Hypothalamus (tissue), 51 donors: ENCODE results near the gene CTIF.
"Not testable (repeated sequence)": the region's sequence is repeated elsewhere in the genome, so short reads cannot be mapped to it uniquely, and the experiment has no call there.

Source experiments
- DNase-seq, 51 donors: peaks; one replicate each; lab custom pipeline; 2025; lab: John Stamatoyannopoulos, UW

CTIF gene

DNA sequence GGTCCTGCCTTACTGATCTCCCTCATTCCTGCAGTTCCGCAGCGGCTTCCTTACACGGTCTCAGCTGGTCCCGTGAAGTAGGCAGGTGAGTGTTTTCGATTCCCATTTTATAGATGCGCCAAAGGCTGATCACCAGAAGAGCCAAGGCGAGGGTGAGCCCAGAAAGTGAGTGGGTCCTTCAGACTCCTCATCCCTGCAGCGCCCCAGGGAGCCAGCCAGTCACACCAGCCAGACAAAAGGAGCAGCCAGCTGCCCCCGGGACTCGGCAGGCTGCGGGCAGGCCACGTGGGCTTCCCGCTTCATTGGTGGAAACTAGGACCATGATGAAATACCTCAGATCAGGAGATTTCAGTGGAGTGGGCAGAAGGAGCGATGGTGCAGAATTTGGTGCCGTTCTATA is 326.0 kb downstream of the CTIF start:
- DNase-seq, result no peak

DNA sequence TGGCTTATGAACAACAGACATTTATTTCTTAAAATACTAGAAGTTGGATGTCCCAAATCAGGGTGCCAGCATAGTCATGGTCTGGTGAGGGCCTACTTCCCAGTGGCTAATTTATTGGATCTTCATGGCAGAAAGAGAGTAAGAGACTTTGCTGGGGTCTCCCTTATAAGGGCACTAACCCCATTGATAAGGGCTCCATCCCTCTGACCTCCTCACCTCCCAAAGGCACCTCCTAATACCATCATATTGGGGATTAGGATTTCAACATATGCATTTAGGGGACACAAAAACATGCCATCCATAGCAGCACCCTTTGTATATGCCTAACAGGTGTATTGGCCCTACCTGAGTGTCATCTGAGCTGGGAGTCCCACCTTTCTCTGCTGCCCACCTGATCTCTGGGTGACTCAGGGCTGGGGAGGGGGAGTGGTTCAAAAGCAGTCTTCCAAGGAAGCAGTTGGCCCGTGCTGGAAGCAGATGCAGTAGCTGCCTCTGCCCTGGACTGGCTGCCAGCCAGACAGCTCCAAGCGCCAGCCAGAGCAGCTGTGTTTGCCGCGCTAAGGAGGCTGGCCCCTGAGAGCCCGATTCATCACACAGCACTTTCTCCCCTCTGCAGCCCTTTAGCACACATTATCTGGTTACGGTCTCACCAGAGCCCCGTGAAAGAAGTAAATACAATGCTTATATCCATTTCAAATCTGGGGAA is 327.4 kb downstream of the CTIF start:
- peak in 32 of 51 donors; percentile 18 to 80 (median 55) for DNase-seq

DNA sequence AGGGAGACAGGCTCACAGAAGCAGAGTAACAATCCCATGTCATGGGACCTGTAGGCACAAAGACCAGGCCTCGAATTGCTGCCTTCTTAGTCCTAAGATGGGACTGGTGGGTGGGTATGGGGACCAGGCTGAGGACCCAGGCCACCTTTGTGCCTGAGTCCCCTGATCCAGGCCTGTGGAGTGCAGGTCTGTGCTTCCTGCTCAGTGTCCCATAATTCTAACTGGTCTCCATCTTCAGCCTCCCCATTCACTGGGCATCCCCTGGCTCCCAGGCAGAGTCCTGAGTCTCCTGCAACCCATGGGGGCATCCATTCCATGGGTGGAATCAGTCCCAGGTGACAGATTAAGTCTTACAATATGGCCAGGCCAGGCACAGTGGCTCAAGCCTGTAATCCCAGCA is 328.0 kb downstream of the CTIF start:
- no peak for DNase-seq

DNA sequence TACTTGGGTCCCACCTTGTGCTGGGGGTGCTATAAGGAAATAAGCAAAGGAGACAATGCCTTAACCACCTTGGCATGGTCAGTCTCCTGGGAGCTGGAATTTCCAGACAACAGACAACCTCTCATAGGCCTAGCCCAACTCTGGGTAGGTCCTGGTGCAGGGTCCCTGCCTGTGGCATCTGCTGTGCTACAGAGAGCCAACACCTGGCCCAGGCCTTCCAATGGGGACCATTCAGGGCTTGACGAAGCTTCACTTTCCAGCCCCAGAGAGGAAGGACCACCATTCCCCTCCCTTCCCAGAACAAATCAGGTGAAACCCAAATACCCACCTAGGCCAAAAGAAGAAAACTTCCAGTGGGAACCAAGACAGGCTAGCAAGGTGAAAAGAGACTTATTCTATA is 329.1 kb downstream of the CTIF start:
- no peak for DNase-seq

DNA sequence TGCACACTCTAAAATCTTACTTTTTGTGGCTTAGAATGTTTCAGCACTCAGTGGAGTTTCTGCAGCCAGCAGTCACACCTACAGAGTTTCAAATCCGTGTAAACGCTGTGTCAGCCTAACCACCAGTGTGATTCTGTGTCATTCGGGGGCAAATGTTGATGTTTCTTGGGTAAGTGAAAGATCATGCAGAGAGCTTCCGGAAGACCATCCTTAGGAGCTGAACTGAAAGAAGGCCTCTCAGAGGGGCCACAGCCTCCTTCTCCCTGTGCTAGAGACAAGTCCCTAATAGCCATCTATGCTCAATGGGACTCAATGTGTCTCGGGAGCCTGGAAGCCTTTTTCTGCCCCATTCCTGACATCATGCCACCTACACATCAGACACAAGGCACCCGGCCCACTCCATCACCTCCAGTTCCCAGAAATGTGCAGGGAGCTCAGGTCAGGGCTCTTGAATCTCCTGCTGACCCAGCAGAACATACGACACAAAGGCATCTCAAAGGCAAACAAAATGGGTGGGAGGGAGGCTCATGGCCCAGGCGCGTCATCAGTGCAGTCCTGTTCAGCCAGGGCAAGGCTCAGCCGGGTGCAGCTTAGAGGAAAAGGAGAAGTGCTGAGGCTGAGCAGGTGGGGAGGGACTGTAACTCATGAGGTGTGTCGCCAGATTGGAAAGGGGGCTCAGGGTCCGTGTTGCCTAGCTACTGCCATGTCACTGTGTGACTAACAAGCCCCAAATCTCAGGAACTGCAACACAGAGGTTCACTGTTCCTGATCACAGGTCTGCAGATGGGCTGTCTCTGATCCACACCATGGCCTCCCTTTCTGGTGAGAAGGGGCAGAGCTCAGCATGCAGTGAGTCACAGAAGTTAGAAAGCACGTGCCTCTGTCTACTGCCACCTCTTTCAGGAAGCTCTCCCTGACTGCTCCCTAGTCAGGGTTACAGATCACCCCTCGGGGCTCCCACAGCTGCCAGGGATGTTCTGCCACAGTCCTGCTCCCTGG is 329.9 kb downstream of the CTIF start:
- DNase-seq, result no peak

DNA sequence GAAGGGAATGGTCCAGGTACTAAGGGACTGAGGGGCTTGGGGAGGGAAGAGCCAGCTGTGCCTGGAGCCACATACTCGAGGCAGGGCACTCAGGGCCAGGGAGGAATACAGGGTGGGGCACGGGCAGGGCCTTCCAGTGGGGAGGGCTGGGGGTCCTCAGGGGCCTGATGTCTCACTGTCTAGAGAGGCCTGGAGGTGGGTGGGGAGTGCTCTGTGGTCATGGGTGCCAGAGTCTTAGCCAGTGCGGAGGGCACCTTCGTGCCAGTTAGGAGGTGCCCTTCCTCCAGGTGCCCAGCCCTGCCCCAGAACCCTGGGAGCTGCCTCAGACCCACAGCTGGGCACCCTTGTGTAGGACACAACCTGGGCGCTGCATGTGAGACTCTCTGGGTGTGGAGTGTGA is 330.8 kb downstream of the CTIF start:
- DNase-seq, result no peak

DNA sequence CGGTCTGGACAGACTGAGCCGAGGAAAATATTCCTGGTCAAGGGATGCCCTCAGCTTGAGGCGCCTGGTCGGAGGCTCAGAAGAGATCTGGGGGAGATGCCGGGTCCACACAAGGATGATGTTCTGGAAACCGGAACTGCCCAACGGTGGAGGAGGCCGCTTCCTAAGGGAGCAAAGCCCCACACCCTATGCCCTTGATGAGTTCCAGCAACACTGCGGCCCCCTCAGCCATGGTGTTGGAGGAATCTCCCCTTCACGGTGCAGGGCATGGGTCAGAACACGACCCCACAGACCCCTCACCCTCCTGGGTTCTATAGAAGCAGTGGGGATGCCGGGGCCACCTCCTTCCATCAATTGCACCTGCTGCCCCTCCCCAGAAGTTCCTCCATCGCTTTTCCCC is 332.1 kb downstream of the CTIF start:
- DNase-seq, result not testable (repeated sequence)

DNA sequence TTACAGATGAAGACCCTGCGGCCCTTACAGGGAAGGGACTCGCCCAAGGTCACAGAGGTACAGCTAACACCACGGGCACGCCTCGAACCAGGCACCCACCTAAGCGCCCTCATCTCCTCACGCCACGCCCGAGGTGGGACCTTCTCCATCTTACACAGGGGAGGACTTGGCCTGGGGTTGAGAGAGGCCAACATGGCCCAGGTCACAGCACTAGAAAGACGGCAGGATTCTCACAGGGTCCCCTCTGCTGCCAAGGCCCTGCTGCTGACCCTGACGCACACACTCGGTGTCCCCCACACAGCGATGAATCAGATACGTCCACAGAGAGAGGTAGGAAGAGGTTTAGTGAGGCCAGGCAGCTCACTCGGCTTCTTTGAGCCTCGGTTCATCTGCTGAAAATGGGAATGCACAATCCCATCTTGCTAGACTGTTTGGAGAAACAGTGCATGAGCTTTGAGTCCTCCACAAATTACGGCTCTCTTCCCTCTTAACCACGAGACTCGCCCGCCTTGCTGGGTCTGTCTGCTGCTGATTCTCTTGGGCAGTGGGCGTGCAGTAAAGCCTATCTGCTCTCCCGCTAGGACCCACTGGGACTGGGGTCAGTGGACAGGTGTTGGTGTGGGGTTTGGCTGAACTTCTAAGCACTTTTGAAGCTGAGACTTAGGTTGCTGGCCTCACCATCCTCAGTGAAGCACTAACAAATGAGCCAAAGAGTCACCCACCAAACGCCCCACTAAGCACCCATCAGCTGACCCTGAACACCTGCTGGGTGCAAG is 332.7 kb downstream of the CTIF start:
- no peak for DNase-seq

DNA sequence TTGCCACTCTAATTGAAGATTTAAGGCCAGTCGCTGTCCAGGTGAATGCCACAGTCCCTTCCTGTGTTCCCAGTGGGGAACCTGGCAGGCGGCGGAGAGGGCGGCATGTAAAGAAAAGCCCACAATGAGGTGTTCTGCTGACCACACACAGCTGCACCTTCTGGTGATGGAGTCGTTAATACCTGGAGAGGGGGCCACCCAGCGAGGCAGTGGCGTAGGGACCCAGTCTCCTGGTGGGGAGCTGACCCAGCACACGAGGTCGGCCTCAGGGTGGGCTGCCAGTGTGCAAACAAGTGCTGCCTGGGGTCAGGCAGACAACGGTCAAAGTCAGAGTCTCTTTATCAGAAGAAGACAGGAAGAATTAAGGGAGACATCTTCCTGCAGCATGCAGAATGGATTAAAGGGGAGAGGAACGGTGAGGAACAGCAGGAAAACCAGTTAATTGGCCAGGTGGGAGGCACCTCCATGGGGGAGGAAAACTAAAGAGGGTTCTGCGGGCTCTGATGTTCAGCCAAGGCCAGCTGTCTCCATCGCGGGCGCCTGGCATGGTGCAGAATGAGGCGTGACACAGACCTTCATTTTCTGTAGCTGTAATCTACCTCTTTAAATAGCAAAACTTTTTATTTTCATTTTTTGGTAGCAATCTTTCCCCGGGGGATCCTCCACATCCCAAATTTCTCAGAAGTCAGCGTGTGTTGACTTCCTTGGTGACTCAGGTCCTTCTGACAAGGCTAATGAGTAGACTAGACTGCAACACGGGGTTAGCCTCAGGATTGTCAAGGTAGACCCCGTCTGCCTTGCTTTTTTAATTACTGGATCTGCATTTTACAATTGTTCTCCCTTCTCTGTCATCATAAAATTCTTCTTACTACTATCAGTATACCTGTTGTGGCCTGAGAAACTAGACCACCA is 333.7 kb downstream of the CTIF start:
- DNase-seq, result no peak

DNA sequence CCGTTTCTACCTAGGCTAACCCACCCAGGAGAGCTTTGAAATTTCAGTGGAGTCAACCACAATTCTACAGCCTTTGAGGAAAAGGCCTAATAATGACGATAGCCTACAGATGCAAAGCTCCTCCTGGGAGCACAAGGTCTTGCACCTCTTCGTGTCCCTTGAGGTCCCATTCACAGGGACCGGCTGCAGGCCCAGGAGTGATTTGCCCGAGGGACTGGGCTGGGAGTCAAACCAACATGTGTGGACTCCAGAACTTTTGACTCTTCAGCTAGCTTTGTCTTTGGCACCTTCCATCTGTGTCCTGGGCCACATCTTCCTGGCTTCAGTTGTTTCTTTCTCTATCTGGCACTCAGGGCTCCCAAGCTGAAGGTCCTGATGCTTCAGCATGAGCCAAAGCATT is 335.4 kb downstream of the CTIF start:
- DNase-seq, result no peak

DNA sequence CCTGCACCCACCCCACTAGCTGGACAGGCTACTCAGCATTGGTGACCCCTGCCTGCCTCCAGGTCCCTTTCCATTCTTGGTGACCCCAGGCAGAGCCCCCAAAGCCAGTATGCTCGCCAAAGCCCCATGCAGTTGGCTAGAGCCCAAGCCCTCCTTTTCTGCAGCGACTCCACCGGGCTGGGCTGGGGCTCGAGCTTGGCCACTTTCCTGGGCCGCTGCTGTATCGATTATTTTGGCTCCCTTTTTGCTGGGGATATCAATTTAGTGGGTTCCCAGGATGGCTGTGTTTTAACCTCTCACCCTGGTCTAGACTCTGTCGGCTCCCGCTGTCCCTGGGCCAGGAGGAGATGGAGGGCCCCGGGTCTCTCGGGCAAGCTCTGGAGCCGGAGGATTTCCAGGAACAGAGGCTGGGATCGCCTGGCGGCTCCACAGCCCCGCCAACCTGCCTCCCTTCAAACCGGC is 335.9 kb downstream of the CTIF start:
- no peak for DNase-seq

DNA sequence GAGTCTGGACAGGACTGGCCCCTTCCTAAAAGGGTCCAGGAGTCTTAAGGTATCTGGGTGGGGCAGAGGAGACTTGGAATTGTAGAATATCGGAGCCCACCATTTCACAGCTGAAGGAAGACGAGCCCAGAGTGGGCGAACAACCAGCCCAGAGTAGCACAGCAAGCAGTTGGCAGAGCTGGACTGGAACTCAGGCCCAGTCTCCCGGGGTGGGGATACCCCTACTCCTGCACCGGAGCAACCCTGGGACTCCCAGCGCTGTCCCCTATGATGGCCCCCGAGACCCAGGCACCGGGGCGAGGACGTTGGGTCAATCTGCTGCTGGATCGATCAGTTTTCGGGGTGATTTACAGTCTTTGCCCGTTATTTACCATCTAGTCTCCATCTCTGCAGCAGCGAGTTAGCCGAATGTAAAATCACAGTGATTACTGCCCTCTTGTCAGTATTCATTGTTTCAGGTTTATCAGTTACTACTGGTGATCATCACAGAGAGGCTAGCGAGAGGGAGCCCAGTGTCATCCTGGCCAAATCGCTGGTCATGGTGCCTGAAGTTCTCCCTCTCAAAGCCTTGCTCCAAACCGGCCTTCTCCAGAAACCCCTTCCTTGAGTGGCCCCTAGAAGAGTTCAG is 336.6 kb downstream of the CTIF start:
- no peak for DNase-seq

DNA sequence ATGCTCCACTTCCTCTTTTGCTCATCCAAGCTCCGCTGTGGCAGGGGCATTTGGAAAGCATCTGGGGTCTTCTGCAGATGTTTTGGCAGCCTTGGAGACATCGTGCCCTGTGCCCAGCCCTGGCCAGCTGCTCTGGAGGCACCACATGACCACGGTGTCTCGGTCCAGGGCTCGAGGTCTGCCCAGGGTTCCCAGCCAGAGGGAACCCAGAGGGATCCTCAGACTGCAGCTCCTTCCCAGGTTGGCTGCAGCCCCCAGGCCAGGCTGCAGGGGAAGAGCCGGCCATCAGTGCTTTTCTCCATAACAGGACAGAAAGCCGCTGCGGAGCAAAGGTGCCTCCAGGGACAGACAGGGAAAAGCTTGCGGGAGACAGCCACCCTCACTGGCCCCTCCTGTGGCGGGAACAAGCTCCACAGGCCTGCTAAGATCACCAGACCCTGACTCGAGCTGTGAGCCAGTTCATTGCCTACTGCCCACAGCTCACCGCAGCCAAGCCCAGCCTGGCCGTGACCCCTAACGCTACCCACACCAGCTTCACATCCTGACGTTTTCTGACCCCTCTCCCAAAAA is 337.2 kb downstream of the CTIF start:
- peak in 1 of 51 donors; percentile 22 for DNase-seq

DNA sequence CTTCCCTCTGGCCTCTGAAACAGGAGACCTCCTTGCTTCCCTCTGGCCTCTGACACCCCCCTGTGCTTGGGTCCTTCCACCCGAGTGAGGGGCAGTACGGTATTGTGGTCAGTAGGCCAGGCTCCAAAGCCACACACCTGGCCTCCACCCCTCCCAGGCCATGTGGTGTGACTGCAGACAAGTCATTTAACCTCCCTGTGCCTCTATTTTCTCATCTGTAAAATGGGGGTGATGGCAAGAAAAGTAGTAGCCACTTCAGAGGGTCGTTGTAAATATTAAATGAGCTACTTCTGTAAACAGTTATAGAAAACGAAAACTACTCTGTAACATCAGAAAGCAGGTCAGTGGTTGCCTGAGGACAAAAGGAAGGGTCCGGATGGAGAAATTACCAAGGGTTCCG is 337.8 kb downstream of the CTIF start:
- no peak for DNase-seq

DNA sequence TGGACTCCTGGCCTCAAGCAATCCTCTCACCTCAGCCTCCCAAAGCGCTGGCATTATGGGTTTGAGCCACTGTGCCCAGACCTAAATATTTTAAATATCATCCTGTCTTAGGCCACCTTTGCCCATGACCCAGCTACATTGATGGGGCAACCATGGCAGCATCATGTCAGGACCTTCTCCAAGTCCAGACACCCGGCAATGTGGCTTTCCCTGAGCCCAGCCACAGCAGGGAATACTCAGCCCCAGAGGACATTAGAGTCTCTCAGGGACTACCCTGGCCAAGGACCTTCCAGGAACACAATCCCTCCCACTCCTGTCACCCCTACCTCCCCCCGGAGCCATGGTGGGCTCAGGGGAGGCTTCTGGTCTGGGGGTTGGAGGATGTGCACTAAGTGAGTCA is 339.1 kb downstream of the CTIF start:
- DNase-seq, result no peak

DNA sequence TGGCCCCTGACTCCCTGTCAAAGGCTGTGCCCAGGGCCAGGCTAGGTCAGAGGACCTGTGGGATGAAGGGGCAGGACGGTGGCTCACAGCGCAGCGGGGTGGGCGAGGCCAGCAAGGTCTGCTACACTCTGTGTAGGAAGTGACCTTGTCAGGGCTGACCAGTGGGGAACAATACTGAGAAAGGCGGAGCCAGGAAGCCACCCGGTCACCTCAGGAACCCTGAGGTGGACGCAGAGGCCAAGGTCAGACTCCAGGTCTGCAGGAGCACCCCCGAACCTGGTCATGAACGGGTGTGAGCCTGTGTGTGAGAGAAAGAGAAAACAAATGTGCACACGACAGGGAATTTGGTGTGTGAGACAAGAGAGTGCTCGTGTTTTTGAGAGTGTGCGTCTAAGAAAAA is 339.6 kb downstream of the CTIF start:
- DNase-seq, result no peak

DNA sequence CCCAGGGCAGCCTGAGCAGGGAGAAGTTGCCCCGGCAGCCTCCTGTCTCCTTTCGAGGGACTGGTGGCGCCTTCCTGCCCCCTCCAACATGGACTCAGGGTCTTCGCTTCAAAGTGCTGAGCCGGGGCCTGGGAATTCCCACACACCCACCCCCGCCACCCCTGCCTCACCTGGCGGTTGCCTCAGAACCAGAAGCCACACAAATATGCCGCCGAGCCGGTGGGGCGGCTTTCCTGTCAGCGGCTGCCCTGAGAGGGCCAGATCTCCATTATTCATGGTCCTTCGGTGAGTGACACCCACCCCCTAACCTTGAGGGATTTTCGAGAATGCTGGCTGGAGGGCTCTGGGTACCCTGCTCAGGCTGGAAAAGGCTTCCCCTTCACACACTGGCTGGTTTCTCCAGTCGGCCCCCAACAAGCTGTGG is 340.2 kb downstream of the CTIF start:
- DNase-seq, result no peak

DNA sequence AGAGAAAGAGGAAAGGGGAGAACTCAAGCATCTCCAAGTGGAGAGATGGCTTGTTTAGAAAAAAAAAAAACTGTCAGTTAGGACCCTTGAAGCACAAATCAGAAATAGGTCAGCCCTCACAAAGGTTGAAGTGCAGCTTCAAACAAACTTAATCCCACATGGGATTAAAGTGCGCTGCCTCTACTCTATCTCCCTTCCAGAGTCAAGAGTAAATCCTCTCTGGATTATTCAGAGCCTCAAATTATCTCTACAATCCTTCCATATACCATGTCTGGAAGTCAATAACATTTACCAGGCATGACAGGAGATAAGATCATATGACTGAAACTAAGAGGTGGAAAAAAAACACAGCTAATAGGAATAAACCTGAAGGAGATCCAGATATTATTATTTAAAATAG is 342.1 kb downstream of the CTIF start:
- DNase-seq, result no peak

DNA sequence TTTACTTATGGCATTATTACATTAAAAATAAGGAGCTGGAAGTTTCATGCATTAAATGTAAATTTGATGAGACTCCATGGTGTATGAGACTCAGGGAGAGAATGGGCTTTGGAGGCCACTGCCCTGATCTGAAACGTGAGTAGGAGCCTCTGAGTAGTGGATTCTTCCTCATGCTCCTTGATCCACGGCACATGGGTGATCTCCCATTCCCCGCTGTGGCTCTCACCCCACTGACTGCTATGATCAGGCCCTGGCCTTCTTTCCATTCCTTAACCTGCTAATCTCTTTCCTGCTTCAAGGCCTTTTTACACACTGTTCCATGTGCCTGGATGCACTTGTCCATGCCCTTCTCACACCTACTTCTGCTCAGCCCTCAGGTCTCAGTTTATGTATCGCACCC is 343.5 kb downstream of the CTIF start:
- DNase-seq, result no peak
